GM20431 (cell line): ENCODE measurements around the gene SNRPA1.

Experiments used
- in situ Hi-C: fragments of 300-500 bp; cut with MseI, MboI; formaldehyde crosslinking; loops from one replicate; pipeline ENCODE4 v1.15.0; 2020; ENCODE audit warnings: low sequenced_read_pairs; ENCODE audit not compliant: unreplicated experiment

SNRPA1 gene

GRCh38 chr15:101267320-101268104, 27.5 kb downstream of the SNRPA1 start:
- in situ Hi-C loops = loop anchor here (10.0 kb wide), 1 partner anchor 183 kb away; no protein-coding TSS in a partner anchor

GRCh38 chr15:101266787-101267186, 28.3 kb downstream of the SNRPA1 start:
- in situ Hi-C loops = loop anchor here (10.0 kb wide), 1 partner anchor 182 kb away; no protein-coding TSS in a partner anchor

GRCh38 chr15:101266034-101266433, 29.0 kb downstream of the SNRPA1 start:
- in situ Hi-C loops = loop anchor here (10.0 kb wide), 1 partner anchor 181 kb away; no protein-coding TSS in a partner anchor

- in situ Hi-C loops = loop anchor here (10.0 kb wide), 1 partner anchor 180 kb away; no protein-coding TSS in a partner anchor
Observed at GRCh38 chr15:101264911-101265641, 30.0 kb downstream of the SNRPA1 start.

- in situ Hi-C loops = loop anchor here (10.0 kb wide), 1 partner anchor 179 kb away; no protein-coding TSS in a partner anchor
Observed at GRCh38 chr15:101264011-101264410, 31.0 kb downstream of the SNRPA1 start.

- in situ Hi-C loops = loop anchor here (10.0 kb wide), 1 partner anchor 178 kb away; no protein-coding TSS in a partner anchor
Observed at GRCh38 chr15:101262551-101262950, 32.5 kb downstream of the SNRPA1 start.

- in situ Hi-C loops = loop anchor here (10.0 kb wide), 1 partner anchor 134 kb away; no protein-coding TSS in a partner anchor
Observed at GRCh38 chr15:101258238-101259144, 36.6 kb downstream of the SNRPA1 start.

- in situ Hi-C loops = loop anchor here (10.0 kb wide), 1 partner anchor 132 kb away; no protein-coding TSS in a partner anchor
Observed at GRCh38 chr15:101256757-101257156, 38.3 kb downstream of the SNRPA1 start.

- in situ Hi-C loops = loop anchor here (10.0 kb wide), 1 partner anchor 131 kb away; no protein-coding TSS in a partner anchor
Observed at GRCh38 chr15:101255615-101256241, 39.3 kb downstream of the SNRPA1 start.

- in situ Hi-C loops = loop anchor here (10.0 kb wide), 1 partner anchor 130 kb away; no protein-coding TSS in a partner anchor
Observed at GRCh38 chr15:101255051-101255395, 40.0 kb downstream of the SNRPA1 start.

- in situ Hi-C loops = loop anchor here (10.0 kb wide), 1 partner anchor 130 kb away; no protein-coding TSS in a partner anchor
Observed at GRCh38 chr15:101254157-101255050, 40.6 kb downstream of the SNRPA1 start.

- in situ Hi-C loops = loop anchor here (10.0 kb wide), 1 partner anchor 128 kb away; no protein-coding TSS in a partner anchor
Observed at GRCh38 chr15:101252836-101253235, 42.2 kb downstream of the SNRPA1 start.

- in situ Hi-C loops = loop anchor here (10.0 kb wide), 1 partner anchor 127 kb away; no protein-coding TSS in a partner anchor
Observed at GRCh38 chr15:101251830-101252820, 42.9 kb downstream of the SNRPA1 start, which contains the start of gene CHSY1. CHSY1 (minus strand) TSS chr15:101252048; CDS start chr15:101251456, 592 bp downstream.

GRCh38 chr15:101250873-101251829, 43.9 kb downstream of the SNRPA1 start:
- in situ Hi-C loops = loop anchor here (10.0 kb wide), 1 partner anchor 126 kb away; no protein-coding TSS in a partner anchor

GRCh38 chr15:101250341-101250831, 44.7 kb downstream of the SNRPA1 start:
- in situ Hi-C loops = loop anchor here (10.0 kb wide), 1 partner anchor 126 kb away; no protein-coding TSS in a partner anchor
